Right lobe of liver (tissue), 4 donors: Measurements from ENCODE around the gene RNU1-2.

Experiments used
- CTCF ChIP-seq, 4 donors: fragments of 200-600 bp in 3 of 4; fragments of 450-650 bp in 1 of 4; IDR thresholded peaks; one replicate each; pipeline versions ENCODE4 v1.5.1 to v1.8.0; 2016 to 2022; ENCODE audit warnings: antibody characterized with exemption in 4 of 4, mild to moderate bottlenecking in 2 of 4
- POLR2A ChIP-seq: fragments of 450-650 bp; IDR thresholded peaks from one replicate; pipeline ENCODE4 v1.6.1; 2017; ENCODE audit warnings: antibody characterized with exemption, mild to moderate bottlenecking
- donor health status: DM: no; HTN: no; CAD: no.
- donor health status: DM: no; HTN: no; CAD: no.
- donor health status: DM: no; HTN: yes; CAD: no.

DNA sequence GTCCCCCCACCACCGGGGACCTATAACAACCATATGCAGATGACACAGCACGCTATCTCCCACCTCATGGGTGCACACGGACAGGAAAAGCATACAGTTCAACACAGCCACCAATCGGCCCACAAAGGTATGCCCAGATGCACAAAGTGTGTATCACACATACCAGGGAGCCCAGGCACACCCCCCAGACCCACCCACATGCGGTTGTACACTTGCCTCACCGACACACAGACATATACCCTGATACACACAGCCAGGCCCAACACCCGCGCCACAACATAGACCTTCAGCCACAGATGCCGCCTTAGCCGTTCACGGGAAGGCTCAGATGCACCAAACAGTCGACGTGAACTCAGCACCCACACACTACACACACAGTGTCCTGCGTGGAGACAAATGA is 31.5 kb downstream of the RNU1-2 start:
- TF ChIP-seq CTCF (IDR thresholded peaks at IDR 0.05) (no peak), POLR2A (no peak)
